Fibroblast of the conjunctiva (primary cell): Measurements from ENCODE around the gene GPR31.
"Not testable (repeated sequence)": the region's sequence is repeated elsewhere in the genome, so short reads cannot be mapped to it uniquely, and the experiment has no call there.

ENCODE experiments used
- DNase-seq: peaks from one replicate; pipeline ENCODE4 v3.0.0-alpha.2; 2010; ENCODE audit warnings: low read depth

The GPR31 gene

GRCh38 chr6:167157863-167158262 lies at the start of gene GPR31:
Gene GPR31 (minus strand): TSS chr6:167157980. CDS start chr6:167157831, 149 bp downstream.
- no peak for DNase-seq

GRCh38 chr6:167207527-167207926 lies 49.7 kb upstream of the GPR31 start:
- no peak for DNase-seq

- DNase-seq: not testable (repeated sequence)
These were observed 47.5 kb upstream of the GPR31 start for GRCh38 chr6:167205316-167205715.

GRCh38 chr6:167204059-167204348 lies 46.2 kb upstream of the GPR31 start:
- not testable (repeated sequence) for DNase-seq

GRCh38 chr6:167203261-167204058 lies 45.7 kb upstream of the GPR31 start:
- DNase-seq: not testable (repeated sequence)

GRCh38 chr6:167202613-167203012 lies 44.8 kb upstream of the GPR31 start:
- not testable (repeated sequence) for DNase-seq

- DNase-seq: no peak
These were observed 43.0 kb upstream of the GPR31 start for GRCh38 chr6:167200806-167201205.

GRCh38 chr6:167195941-167196610 lies 38.3 kb upstream of the GPR31 start:
- DNase-seq: not testable (repeated sequence)

- DNase-seq: not testable (repeated sequence)
These were observed 35.8 kb upstream of the GPR31 start for GRCh38 chr6:167193515-167194125.

- not testable (repeated sequence) for DNase-seq
These were observed 33.3 kb upstream of the GPR31 start for GRCh38 chr6:167191043-167191583.

GRCh38 chr6:167187275-167187674 lies 29.5 kb upstream of the GPR31 start:
- not testable (repeated sequence) for DNase-seq

- DNase-seq: not testable (repeated sequence)
These were observed 27.3 kb upstream of the GPR31 start for GRCh38 chr6:167185101-167185500.

GRCh38 chr6:167182913-167183314 lies 25.1 kb upstream of the GPR31 start:
- not testable (repeated sequence) for DNase-seq

- not testable (repeated sequence) for DNase-seq
These were observed 23.6 kb upstream of the GPR31 start for GRCh38 chr6:167181351-167181750.

- not testable (repeated sequence) for DNase-seq
These were observed 22.3 kb upstream of the GPR31 start for GRCh38 chr6:167180086-167180485.

GRCh38 chr6:167178896-167179655 lies 21.3 kb upstream of the GPR31 start:
- not testable (repeated sequence) for DNase-seq

- not testable (repeated sequence) for DNase-seq
These were observed 19.5 kb upstream of the GPR31 start for GRCh38 chr6:167177271-167177670.

GRCh38 chr6:167172011-167172410 lies 14.2 kb upstream of the GPR31 start:
- DNase-seq: not testable (repeated sequence)

- DNase-seq: not testable (repeated sequence)
These were observed 13.5 kb upstream of the GPR31 start for GRCh38 chr6:167171300-167171699.

- not testable (repeated sequence) for DNase-seq
These were observed 12.1 kb upstream of the GPR31 start for GRCh38 chr6:167169867-167170266.

GRCh38 chr6:167168296-167168695 lies 10.5 kb upstream of the GPR31 start:
- DNase-seq: not testable (repeated sequence)

- not testable (repeated sequence) for DNase-seq
These were observed 9.9 kb upstream of the GPR31 start for GRCh38 chr6:167167699-167168098.
